Ascending aorta (tissue), 2 donors: ENCODE results near the gene TWIST2. TPM values are rescaled to one million over a fixed set of nuclear protein-coding genes. Genes with fewer than 3 reads are reported as not detected.

Experiments used
- DNase-seq, 2 donors: peaks; one replicate each; pipeline ENCODE4 v3.0.0-alpha.2; 2019; ENCODE audit warnings: low spot score in 2 of 2
- H3K27ac ChIP-seq, 2 donors: fragments of 200-600 bp; sonication (generic); one replicate each; pipeline ENCODE4 v1.5.1; 2016 to 2017; ENCODE audit warnings: mild to moderate bottlenecking in 1 of 2
- H3K27me3 ChIP-seq: fragments of 200-600 bp; sonication (generic); one replicate; pipeline ENCODE4 v1.5.1; 2017
- H3K36me3 ChIP-seq, 2 donors: fragments of 200-600 bp; sonication (generic); one replicate each; pipeline ENCODE4 v1.5.1; 2016
- H3K4me1 ChIP-seq, 2 donors: fragments of 200-600 bp; sonication (generic); one replicate each; pipeline ENCODE4 v1.5.1; 2016 to 2017; ENCODE audit warnings: mild to moderate bottlenecking in 1 of 2
- H3K4me3 ChIP-seq, 2 donors: fragments of 200-600 bp; sonication (generic); one replicate each; pipeline ENCODE4 v1.5.1; 2016 to 2017; ENCODE audit warnings: mild to moderate bottlenecking in 1 of 2
- H3K9me3 ChIP-seq, 2 donors: fragments of 200-600 bp; sonication (generic); one replicate each; pipeline ENCODE4 v1.5.1; 2016
- CTCF ChIP-seq, 3 experiments: fragments of 200-600 bp in 2 of 3; fragments of 450-650 bp in 1 of 3; sonication (generic) in 2 of 3; IDR thresholded peaks; one replicate each; pipeline ENCODE4 v1.5.1; 2016 to 2019; ENCODE audit warnings: antibody characterized with exemption in 3 of 3, mild to moderate bottlenecking in 1 of 3, moderate library complexity in 1 of 3
- intact Hi-C: fragments of 100-400 bp; cut with DNase I; formaldehyde crosslinking; loops from one replicate; pipeline ENCODE4 v1.15.1; 2023
- total RNA-seq: library from RNA; depleted of rRNA; stranded (reverse); fragments of >200 nt; gene quantifications from one replicate; pipeline ENCODE4 v1.1.0, GENCODE V29; 2016

Gene TWIST2
- total RNA-seq, 1 donor from 2014 or later, result 108 TPM

GRCh38 chr2:238890131-238890530, 42.2 kb downstream of the TWIST2 start:
- Histone ChIP-seq H3K4me3 (no peak overlapping the region), H3K27ac (no peak overlapping the region), H3K36me3 (no peaks in the 10 kb centered on the region), H3K9me3 (no peaks in the 10 kb centered on the region), H3K27me3 (no peaks in the 10 kb centered on the region), H3K4me1 (peaks cover 4% of the 10 kb centered on the region in 2 donors)
- DNase-seq, result no peak
- intact Hi-C loops, result no loop called here
- TF ChIP-seq CTCF (IDR thresholded peaks at IDR 0.05), result no peak

- H3K4me3 ChIP-seq, result no peak overlapping the region
- TF ChIP-seq CTCF (IDR thresholded peaks at IDR 0.05), result no peak
- no peaks in the 10 kb centered on the region for H3K27me3 ChIP-seq
- DNase-seq, result no peak
- no peaks in the 10 kb centered on the region for H3K9me3 ChIP-seq
- intact Hi-C loops, result no loop called here
- no peak overlapping the region for H3K27ac ChIP-seq
- no peaks in the 10 kb centered on the region for H3K36me3 ChIP-seq
- H3K4me1 ChIP-seq, result peaks cover 8 to 10% of the 10 kb centered on the region in 2 donors
Measured at GRCh38 chr2:238890618-238891456, 43.0 kb downstream of the TWIST2 start.

GRCh38 chr2:238891457-238892203, 43.7 kb downstream of the TWIST2 start:
- peaks cover 8 to 10% of the 10 kb centered on the region in 2 donors for H3K4me1 ChIP-seq
- no peaks in the 10 kb centered on the region for H3K27me3 ChIP-seq
- H3K9me3 ChIP-seq, result no peaks in the 10 kb centered on the region
- no peak for TF ChIP-seq CTCF (IDR thresholded peaks at IDR 0.05)
- no peak for DNase-seq
- H3K27ac ChIP-seq, result no peak overlapping the region
- no peak overlapping the region for H3K4me3 ChIP-seq
- H3K36me3 ChIP-seq, result no peaks in the 10 kb centered on the region
- intact Hi-C loops, result no loop called here

- H3K27ac ChIP-seq, result no peak overlapping the region
- H3K4me3 ChIP-seq, result no peak overlapping the region
- no peaks in the 10 kb centered on the region for H3K9me3 ChIP-seq
- intact Hi-C loops, result no loop called here
- DNase-seq, result no peak
- TF ChIP-seq CTCF (IDR thresholded peaks at IDR 0.05), result no peak
- no peaks in the 10 kb centered on the region for H3K27me3 ChIP-seq
- H3K4me1 ChIP-seq, result peaks cover 8 to 10% of the 10 kb centered on the region in 2 donors
- H3K36me3 ChIP-seq, result no peaks in the 10 kb centered on the region
Measured at GRCh38 chr2:238892204-238892500, 44.3 kb downstream of the TWIST2 start.

- peaks cover 8 to 10% of the 10 kb centered on the region in 2 donors for H3K4me1 ChIP-seq
- intact Hi-C loops, result no loop called here
- TF ChIP-seq CTCF (IDR thresholded peaks at IDR 0.05), result no peak
- H3K4me3 ChIP-seq, result no peak overlapping the region
- DNase-seq, result no peak
- H3K36me3 ChIP-seq, result no peaks in the 10 kb centered on the region
- H3K27me3 ChIP-seq, result no peaks in the 10 kb centered on the region
- no peak overlapping the region for H3K27ac ChIP-seq
- no peaks in the 10 kb centered on the region for H3K9me3 ChIP-seq
Measured at GRCh38 chr2:238892796-238893195, 44.9 kb downstream of the TWIST2 start.
